Measurements from ENCODE around the gene TOM1L2.

- TF ChIP-seq SUZ12 (IDR thresholded peaks at IDR 0.05) (no peak), SP1 (IDR thresholded peaks at IDR 0.05) (no peak), HDGF (IDR thresholded peaks at IDR 0.05; ENCODE audit: borderline replicate concordance) (no peak), BHLHE40 (IDR thresholded peaks at IDR 0.05; ENCODE audit: borderline replicate concordance) (no peak)
Observed at GRCh38 chr17:17844500-17844899, 127.7 kb downstream of the TOM1L2 start.
